ENCODE data around the gene TTBK1. TPM values are rescaled to one million over a fixed set of nuclear protein-coding genes. Genes with fewer than 3 reads are reported as not detected.

TTBK1 gene
- total RNA-seq, 1 donor from 2014 or later = 2.0 TPM

DNA sequence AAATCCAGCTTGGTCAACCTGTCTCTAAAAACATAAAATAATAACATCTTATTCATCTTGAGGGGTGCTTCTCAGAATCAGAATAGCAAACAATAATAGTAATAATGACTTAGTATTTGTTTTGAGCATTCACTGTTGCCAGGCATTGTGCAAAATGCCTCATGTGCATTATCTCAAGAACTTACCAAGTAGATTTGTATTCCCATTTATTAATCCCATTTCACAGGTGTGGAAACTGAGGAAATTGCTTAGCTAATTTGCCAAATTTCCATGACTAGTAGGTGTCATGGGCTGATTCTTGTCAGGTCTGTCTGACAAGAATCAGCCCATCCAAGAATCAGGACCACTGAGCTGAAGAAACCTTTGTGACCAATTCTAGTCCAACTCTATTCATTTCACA lies 5.5 kb downstream of the TTBK1 start:
- no peaks in the 10 kb centered on the region for H3K9me3 Mint-ChIP-seq
- no peak overlapping the region for H3K4me3 Mint-ChIP-seq
- H3K27me3 Mint-ChIP-seq (ENCODE audit: insufficient read depth) = peaks cover 21% of the 10 kb centered on the region
- intact Hi-C loops (cut with micrococcal nuclease) = loop anchor here (10.0 kb wide), 1 partner anchor 326 kb away; the partner anchor contains the start of genes POLH and XPO5
- H3K36me3 Mint-ChIP-seq (ENCODE audit: low read depth) = no peaks in the 10 kb centered on the region
- peaks cover 23% of the 10 kb centered on the region for H3K4me1 Mint-ChIP-seq (ENCODE audit: low read depth)
- no peak overlapping the region for H3K27ac Mint-ChIP-seq
- DNase-seq (ENCODE audit: low spot score) = no peak

DNA sequence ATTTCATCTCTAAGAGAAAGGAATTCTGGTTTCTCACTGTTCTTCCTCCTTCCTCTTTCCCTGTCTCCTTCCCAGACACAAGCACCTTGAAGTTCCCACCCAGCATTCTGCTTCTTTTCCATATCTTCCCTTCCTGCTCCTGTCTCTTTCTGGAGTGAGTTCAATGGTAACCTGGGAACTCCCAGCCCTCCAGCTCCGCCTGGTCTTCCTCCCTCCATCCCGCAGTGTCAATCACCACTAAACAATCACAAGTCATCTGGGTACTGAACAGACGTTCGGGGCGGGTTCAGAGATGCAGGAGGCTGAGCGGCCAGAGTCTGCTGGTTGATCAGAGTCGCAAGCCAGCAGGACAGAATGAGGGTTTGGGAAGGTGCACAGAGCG lies 7.7 kb downstream of the TTBK1 start:
- DNase-seq (ENCODE audit: low spot score) = no peak
- intact Hi-C loops (cut with micrococcal nuclease) = no loop called here
- H3K4me1 Mint-ChIP-seq (ENCODE audit: low read depth) = peaks cover 40% of the 10 kb centered on the region

DNA sequence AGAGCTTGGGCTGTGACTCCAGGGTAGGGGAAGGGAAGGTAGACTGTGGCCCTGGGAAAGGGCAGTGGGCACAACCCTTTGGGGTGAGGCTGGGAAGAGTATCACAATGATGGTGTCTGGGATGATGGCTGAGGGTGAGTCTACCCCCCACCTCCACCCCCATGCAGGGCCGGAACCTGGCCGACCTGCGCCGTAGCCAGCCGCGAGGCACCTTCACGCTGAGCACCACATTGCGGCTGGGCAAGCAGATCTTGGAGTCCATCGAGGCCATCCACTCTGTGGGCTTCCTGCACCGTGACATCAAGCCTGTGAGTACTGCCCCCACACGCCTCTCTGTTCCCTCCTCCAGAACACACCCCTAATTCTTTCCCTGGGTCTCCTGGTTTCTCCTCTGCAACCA lies 10.1 kb downstream of the TTBK1 start:
- H3K27ac Mint-ChIP-seq = no peak overlapping the region
- H3K9me3 Mint-ChIP-seq = no peaks in the 10 kb centered on the region
- DNase-seq (ENCODE audit: low spot score) = no peak
- H3K4me3 Mint-ChIP-seq = no peak overlapping the region
- intact Hi-C loops (cut with micrococcal nuclease) = no loop called here
- H3K4me1 Mint-ChIP-seq (ENCODE audit: low read depth) = peaks cover 47% of the 10 kb centered on the region
- no peaks in the 10 kb centered on the region for H3K36me3 Mint-ChIP-seq (ENCODE audit: low read depth)
- H3K27me3 Mint-ChIP-seq (ENCODE audit: insufficient read depth) = peaks cover 21% of the 10 kb centered on the region

More for the DNA sequence above, 7.7 kb downstream of the TTBK1 start:
- H3K36me3 Mint-ChIP-seq (ENCODE audit: low read depth) = no peaks in the 10 kb centered on the region
- H3K9me3 Mint-ChIP-seq = no peaks in the 10 kb centered on the region
- H3K27me3 Mint-ChIP-seq (ENCODE audit: insufficient read depth) = peaks cover 25% of the 10 kb centered on the region
- H3K27ac Mint-ChIP-seq = no peak overlapping the region
- no peak overlapping the region for H3K4me3 Mint-ChIP-seq

DNA sequence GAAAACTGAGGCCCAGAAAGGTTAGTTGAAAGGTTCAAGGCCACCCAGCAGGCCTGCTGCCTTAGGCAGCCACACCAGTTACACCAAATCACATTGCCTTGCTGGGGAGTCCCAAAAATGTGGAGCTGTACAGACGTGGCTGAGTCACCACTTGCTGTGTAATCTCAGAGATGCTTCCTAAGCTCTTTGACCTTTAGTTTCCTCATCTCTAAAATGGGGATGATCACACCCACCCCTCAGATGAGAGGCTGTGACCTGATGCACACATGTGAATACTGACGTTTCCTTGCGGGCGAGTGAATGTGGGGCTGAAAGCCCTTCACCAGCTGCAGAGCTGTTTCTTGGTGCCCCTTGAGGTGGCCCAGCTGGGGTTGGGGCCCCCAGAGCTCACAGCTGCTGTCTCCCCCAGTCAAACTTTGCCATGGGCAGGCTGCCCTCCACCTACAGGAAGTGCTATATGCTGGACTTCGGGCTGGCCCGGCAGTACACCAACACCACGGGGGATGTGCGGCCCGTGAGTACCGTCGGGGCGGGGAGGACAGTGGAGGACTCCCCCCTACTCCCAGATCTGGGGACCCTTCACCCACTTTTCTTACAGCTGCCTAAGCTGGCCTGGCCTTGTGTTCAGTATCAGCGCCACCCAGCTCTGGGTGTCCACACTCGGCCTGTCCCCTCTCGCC lies 11.0 kb downstream of the TTBK1 start:
- H3K4me1 Mint-ChIP-seq (ENCODE audit: low read depth) = peaks cover 47% of the 10 kb centered on the region
- intact Hi-C loops (cut with micrococcal nuclease) = no loop called here
- peak; percentile 17 for DNase-seq (ENCODE audit: low spot score)
- peak overlapping the region; percentile 77 for H3K27ac Mint-ChIP-seq
- H3K36me3 Mint-ChIP-seq (ENCODE audit: low read depth) = no peaks in the 10 kb centered on the region
- H3K27me3 Mint-ChIP-seq (ENCODE audit: insufficient read depth) = peaks cover 21% of the 10 kb centered on the region
- H3K4me3 Mint-ChIP-seq = no peak overlapping the region
- no peaks in the 10 kb centered on the region for H3K9me3 Mint-ChIP-seq

DNA sequence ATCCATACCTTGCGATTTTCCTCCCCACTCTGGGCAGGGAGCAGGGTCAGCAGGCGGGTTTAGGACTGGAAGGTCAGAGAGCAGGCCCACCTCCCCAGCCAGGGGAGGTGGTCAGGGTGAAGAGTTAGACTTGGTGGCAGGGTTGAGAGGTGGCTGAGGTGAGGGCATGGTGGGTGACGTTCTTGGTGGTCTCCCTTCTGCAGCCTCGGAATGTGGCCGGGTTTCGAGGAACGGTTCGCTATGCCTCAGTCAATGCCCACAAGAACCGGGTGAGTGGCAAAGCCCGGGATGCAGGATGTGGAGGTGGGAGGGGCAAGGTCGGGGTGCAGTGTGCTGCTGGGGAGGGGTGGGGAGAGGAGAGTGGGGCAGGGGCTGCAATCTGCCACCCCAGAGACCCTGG lies 11.6 kb downstream of the TTBK1 start:
- Mint-ChIP-seq H3K27ac (no peak overlapping the region), H3K4me3 (no peak overlapping the region), H3K9me3 (no peaks in the 10 kb centered on the region), H3K27me3 (ENCODE audit: insufficient read depth) (peaks cover 21% of the 10 kb centered on the region), H3K4me1 (ENCODE audit: low read depth) (peaks cover 47% of the 10 kb centered on the region), H3K36me3 (ENCODE audit: low read depth) (no peaks in the 10 kb centered on the region)
- DNase-seq (ENCODE audit: low spot score) = no peak
- intact Hi-C loops (cut with micrococcal nuclease) = no loop called here

DNA sequence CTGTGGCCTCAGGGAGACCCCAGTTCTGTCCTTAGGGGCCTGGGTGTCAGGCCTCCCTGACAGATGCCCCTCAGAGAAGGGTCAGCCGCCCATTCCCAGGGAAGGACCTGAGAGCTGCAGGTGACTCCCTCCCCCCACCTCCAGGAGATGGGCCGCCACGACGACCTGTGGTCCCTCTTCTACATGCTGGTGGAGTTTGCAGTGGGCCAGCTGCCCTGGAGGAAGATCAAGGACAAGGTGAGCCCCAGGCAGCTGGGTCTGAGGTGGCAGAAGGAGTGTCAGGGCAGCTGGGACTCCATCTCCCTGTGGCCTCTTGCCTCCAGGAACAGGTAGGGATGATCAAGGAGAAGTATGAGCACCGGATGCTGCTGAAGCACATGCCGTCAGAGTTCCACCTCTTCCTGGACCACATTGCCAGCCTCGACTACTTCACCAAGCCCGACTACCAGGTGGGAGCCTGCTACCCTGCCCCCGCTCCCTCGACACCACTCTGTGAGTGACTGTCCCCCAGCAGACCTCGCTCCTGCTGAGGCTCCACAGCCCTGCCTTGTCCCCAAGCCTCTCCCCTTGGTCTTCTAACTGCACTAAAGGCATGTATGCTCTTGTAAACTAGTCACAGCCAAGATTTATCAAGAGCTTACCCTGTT lies 12.2 kb downstream of the TTBK1 start:
- Mint-ChIP-seq H3K27me3 (ENCODE audit: insufficient read depth) (peaks cover 21% of the 10 kb centered on the region), H3K9me3 (no peaks in the 10 kb centered on the region), H3K4me3 (no peak overlapping the region), H3K4me1 (ENCODE audit: low read depth) (peaks cover 47% of the 10 kb centered on the region), H3K27ac (peak overlapping the region; percentile 38), H3K36me3 (ENCODE audit: low read depth) (no peaks in the 10 kb centered on the region)
- DNase-seq (ENCODE audit: low spot score) = no peak
- intact Hi-C loops (cut with micrococcal nuclease) = no loop called here

DNA sequence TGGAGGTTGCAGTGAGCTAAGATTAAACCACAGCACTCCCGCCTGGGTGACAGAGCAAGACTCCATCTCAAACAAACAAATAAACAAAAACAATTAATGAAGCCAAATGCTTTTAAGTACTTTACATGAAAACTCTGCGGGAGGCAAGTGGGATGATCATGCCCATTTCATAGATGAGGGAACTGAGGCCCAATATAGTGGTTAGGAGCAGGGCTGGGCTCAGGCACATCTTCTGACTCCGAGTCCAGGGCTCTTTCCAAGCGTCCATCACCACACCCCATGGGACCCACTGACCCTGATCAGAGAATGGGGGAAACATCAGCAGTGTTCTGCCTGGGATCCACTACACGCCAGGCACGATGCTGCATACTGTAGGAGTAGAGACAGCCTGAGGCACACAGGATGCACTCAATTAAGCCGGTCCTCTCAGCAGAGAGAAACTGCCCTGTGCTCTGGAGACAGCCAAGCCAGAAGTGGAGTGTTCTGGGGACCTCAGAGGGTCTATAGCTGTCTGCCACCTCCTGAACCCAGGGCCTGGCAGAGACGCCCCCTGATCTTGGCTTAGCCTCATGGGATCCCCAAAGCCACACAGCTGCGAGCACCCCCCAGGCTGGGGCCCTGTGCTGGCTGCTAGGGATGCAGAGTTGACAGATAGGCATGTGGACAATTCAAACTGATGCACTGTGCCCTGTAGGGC lies 13.5 kb downstream of the TTBK1 start:
- peak overlapping the region; percentile 61 for H3K4me3 Mint-ChIP-seq
- DNase-seq (ENCODE audit: low spot score) = no peak
- intact Hi-C loops (cut with micrococcal nuclease) = loop anchor here (1.0 kb wide), 1 partner anchor 33 kb away; no protein-coding TSS in a partner anchor
- H3K4me1 Mint-ChIP-seq (ENCODE audit: low read depth) = peaks cover 36% of the 10 kb centered on the region
- H3K36me3 Mint-ChIP-seq (ENCODE audit: low read depth) = no peaks in the 10 kb centered on the region
- H3K27ac Mint-ChIP-seq = peak overlapping the region; percentile 77
- no peaks in the 10 kb centered on the region for H3K9me3 Mint-ChIP-seq
- H3K27me3 Mint-ChIP-seq (ENCODE audit: insufficient read depth) = peaks cover 11% of the 10 kb centered on the region

DNA sequence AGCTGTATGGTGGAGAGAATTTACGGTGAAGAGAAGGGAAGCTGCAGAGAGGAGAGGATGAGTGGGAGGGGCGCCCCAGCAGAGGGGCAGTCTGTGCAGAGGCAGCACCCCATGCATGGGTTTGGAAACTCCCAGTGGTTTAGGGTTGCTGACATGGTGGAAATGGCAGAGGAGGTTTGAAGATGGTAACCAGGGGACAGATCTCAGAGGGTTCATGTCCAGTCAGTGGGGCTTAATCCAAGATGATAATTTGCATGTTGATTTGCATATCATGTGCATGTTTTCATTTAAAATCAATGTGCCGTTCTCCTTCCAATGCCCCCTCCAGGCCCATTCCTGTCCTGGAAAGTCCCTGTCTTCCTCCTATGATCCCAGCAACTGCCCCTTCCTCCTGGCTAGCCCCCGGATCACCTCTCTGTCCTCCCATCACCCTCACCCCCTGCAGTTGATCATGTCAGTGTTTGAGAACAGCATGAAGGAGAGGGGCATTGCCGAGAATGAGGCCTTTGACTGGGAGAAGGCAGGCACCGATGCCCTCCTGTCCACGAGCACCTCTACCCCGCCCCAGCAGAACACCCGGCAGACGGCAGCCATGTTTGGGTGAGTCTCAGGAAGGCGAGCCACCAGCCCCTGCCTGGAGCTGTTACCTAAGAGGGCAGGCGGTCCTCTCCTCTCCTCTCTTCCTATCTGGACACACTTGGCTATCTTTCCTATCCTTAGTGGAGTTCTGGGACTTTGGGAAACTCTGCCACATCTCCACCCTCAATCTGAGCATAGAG lies 14.3 kb downstream of the TTBK1 start:
- DNase-seq (ENCODE audit: low spot score) = no peak

DNA sequence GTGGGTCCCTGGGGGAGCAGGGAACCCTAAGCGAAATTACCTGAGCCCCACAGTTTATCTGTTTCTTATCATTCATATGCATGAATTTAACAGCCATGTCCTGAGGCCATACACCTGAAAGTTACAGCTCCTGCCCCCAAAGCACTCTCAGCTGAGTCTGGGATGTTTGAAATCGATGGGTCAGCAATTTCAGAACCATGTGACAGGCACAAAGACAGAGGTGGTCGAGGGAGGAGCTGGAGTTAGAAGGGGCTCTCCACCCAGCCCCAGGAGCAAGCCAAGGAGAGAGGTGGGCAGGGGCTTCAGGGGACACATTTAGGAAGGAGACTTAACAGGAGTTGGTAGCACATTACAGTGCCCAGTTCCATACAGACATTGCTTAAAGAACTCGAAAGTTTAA lies 14.9 kb downstream of the TTBK1 start:
- Mint-ChIP-seq H3K27ac (no peak overlapping the region), H3K36me3 (ENCODE audit: low read depth) (no peaks in the 10 kb centered on the region), H3K9me3 (no peaks in the 10 kb centered on the region), H3K4me1 (ENCODE audit: low read depth) (peaks cover 36% of the 10 kb centered on the region), H3K4me3 (no peak overlapping the region), H3K27me3 (ENCODE audit: insufficient read depth) (peaks cover 4% of the 10 kb centered on the region)
- intact Hi-C loops (cut with micrococcal nuclease) = no loop called here
- no peak for DNase-seq (ENCODE audit: low spot score)

More for the DNA sequence above, 14.3 kb downstream of the TTBK1 start:
- H3K9me3 Mint-ChIP-seq = no peaks in the 10 kb centered on the region
- peak overlapping the region; percentile 77 for H3K27ac Mint-ChIP-seq
- H3K4me3 Mint-ChIP-seq = peak overlapping the region; percentile 61
- H3K4me1 Mint-ChIP-seq (ENCODE audit: low read depth) = peaks cover 36% of the 10 kb centered on the region
- peaks cover 8% of the 10 kb centered on the region for H3K27me3 Mint-ChIP-seq (ENCODE audit: insufficient read depth)
- H3K36me3 Mint-ChIP-seq (ENCODE audit: low read depth) = no peaks in the 10 kb centered on the region
- intact Hi-C loops (cut with micrococcal nuclease) = loop anchor here (1.0 kb wide), 1 partner anchor 33 kb away; no protein-coding TSS in a partner anchor

DNA sequence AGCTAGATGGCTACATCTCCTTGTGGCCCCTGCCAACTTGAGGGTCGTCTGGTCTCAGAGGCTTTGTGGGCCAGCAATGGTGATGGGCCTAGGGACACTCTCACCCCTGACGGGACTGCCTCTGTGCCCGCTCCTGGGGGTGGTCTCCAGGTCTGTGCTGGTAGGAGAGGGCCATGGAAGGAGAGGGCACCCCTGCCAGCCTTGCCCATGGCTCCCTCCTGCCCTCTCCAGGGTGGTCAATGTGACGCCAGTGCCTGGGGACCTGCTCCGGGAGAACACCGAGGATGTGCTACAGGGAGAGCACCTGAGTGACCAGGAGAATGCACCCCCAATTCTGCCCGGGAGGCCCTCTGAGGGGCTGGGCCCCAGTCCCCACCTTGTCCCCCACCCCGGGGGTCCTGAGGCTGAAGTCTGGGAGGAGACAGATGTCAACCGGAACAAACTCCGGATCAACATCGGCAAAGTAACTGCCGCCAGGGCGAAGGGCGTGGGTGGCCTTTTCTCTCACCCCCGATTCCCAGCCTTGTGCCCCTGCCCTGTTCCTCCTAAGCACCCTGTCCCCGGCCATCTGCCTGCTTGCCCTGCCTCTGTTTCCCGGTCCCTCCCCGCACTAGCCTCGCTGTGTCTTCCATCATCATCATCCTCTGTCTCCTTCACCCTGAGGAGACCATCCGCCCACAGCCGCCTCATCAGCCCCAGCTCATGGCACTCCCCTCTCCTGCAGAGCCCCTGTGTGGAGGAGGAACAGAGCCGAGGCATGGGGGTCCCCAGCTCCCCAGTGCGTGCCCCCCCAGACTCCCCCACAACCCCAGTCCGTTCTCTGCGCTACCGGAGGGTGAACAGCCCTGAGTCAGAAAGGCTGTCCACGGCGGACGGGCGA lies 15.8 kb downstream of the TTBK1 start:
- Mint-ChIP-seq H3K4me3 (no peak overlapping the region), H3K9me3 (no peaks in the 10 kb centered on the region), H3K27ac (no peak overlapping the region), H3K4me1 (ENCODE audit: low read depth) (peaks cover 37% of the 10 kb centered on the region), H3K36me3 (ENCODE audit: low read depth) (no peaks in the 10 kb centered on the region), H3K27me3 (ENCODE audit: insufficient read depth) (peaks cover 6% of the 10 kb centered on the region)
- intact Hi-C loops (cut with micrococcal nuclease) = no loop called here
- no peak for DNase-seq (ENCODE audit: low spot score)

DNA sequence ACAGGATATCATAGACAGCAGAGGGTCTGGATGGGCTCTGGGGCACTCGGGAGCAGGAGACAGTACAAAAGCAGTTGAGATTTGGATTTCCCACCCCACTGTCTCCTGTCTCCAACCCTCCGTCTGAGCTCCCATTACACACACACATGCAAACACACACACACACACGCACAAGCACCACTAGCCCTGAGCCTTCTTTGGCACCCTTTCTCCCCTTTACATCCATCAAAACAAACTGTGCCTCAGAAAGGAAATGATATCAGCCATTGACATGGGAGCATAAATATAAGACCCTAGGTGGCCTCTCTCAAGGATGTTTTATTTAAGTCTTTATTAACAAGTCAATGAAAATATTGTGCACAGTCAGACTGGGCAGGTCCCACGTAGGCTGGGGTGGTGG lies 17.5 kb downstream of the TTBK1 start:
- intact Hi-C loops (cut with micrococcal nuclease) = no loop called here
- no peak for DNase-seq (ENCODE audit: low spot score)
- no peaks in the 10 kb centered on the region for H3K36me3 Mint-ChIP-seq (ENCODE audit: low read depth)
- peaks cover 24% of the 10 kb centered on the region for H3K4me1 Mint-ChIP-seq (ENCODE audit: low read depth)
- H3K27me3 Mint-ChIP-seq (ENCODE audit: insufficient read depth) = peaks cover 8% of the 10 kb centered on the region
- no peaks in the 10 kb centered on the region for H3K9me3 Mint-ChIP-seq
- H3K27ac Mint-ChIP-seq = no peak overlapping the region
- H3K4me3 Mint-ChIP-seq = no peak overlapping the region

DNA sequence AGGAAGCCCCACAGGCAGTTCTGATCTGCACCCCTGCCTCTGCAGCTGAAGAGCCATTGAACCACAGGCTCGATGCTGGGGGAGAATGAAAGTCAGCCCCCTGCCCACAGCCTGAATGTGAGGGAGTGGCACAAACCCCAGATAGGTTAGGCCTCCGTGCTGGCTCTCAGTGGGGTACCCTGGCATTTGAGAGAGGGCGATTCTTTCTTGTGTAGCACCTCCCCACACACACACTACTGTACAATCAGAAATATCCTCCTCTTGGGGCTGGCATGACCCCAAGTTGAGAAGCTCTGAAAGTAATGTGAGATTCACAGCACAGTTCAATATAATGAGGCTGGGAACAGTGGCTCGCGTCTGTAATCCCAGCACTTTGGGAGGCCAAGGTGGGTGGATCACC lies 17.9 kb downstream of the TTBK1 start:
- no peak overlapping the region for H3K4me3 Mint-ChIP-seq
- no peaks in the 10 kb centered on the region for H3K36me3 Mint-ChIP-seq (ENCODE audit: low read depth)
- no peak for DNase-seq (ENCODE audit: low spot score)
- peaks cover 8% of the 10 kb centered on the region for H3K27me3 Mint-ChIP-seq (ENCODE audit: insufficient read depth)
- H3K9me3 Mint-ChIP-seq = no peaks in the 10 kb centered on the region
- H3K4me1 Mint-ChIP-seq (ENCODE audit: low read depth) = peaks cover 23% of the 10 kb centered on the region
- intact Hi-C loops (cut with micrococcal nuclease) = no loop called here
- no peak overlapping the region for H3K27ac Mint-ChIP-seq

Measured in activated T-helper 1 cell treated with anti-CD3 and anti-CD28 coated beads, Interleukin-12 subunit alpha, Interleukin-12 subunit beta, Interleukin-2, Interleukin-4 antibody, amounts not matched to agents 30 ng/mL and 10 ng/mL and 1 ng/mL, durations not matched to agents 14 hours and 24 hours and 36 hours (primary cell).